ENCODE data around the gene TNRC6A. TPM values are rescaled to one million over a fixed set of nuclear protein-coding genes. Genes with fewer than 3 reads are reported as not detected.

TNRC6A gene
- total RNA-seq, 2 donors from 2014 or later: 23.5 to 24.4 TPM

- H3K27ac ChIP-seq: no peak overlapping the region
- H3K36me3 ChIP-seq: peaks cover 20% of the 10 kb centered on the region
- peaks cover 0 to 50% of the 10 kb centered on the region in 2 donors for H3K4me1 ChIP-seq
- H3K4me3 ChIP-seq: no peak overlapping the region
- no peaks in the 10 kb centered on the region for H3K27me3 ChIP-seq
- TF ChIP-seq, protein P1, sequence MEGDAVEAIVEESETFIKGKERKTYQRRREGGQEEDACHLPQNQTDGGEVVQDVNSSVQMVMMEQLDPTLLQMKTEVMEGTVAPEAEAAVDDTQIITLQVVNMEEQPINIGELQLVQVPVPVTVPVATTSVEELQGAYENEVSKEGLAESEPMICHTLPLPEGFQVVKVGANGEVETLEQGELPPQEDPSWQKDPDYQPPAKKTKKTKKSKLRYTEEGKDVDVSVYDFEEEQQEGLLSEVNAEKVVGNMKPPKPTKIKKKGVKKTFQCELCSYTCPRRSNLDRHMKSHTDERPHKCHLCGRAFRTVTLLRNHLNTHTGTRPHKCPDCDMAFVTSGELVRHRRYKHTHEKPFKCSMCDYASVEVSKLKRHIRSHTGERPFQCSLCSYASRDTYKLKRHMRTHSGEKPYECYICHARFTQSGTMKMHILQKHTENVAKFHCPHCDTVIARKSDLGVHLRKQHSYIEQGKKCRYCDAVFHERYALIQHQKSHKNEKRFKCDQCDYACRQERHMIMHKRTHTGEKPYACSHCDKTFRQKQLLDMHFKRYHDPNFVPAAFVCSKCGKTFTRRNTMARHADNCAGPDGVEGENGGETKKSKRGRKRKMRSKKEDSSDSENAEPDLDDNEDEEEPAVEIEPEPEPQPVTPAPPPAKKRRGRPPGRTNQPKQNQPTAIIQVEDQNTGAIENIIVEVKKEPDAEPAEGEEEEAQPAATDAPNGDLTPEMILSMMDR (IDR thresholded peaks at IDR 0.05): no peak
- H3K9me3 ChIP-seq: no peaks in the 10 kb centered on the region
- no peak for DNase-seq (ENCODE audit: low spot score)
Observed at GRCh38 chr16:24773771-24774427, 44.4 kb downstream of the TNRC6A start.

GRCh38 chr16:24774510-24774909, 45.1 kb downstream of the TNRC6A start:
- H3K4me3 ChIP-seq: no peak overlapping the region
- no peaks in the 10 kb centered on the region for H3K27me3 ChIP-seq
- H3K9me3 ChIP-seq: no peaks in the 10 kb centered on the region
- DNase-seq (ENCODE audit: low spot score): no peak
- peaks cover 0 to 46% of the 10 kb centered on the region in 2 donors for H3K4me1 ChIP-seq
- no peak overlapping the region for H3K27ac ChIP-seq
- H3K36me3 ChIP-seq: peaks cover 27% of the 10 kb centered on the region
- TF ChIP-seq, protein P1 (IDR thresholded peaks at IDR 0.05): no peak

DNA sequence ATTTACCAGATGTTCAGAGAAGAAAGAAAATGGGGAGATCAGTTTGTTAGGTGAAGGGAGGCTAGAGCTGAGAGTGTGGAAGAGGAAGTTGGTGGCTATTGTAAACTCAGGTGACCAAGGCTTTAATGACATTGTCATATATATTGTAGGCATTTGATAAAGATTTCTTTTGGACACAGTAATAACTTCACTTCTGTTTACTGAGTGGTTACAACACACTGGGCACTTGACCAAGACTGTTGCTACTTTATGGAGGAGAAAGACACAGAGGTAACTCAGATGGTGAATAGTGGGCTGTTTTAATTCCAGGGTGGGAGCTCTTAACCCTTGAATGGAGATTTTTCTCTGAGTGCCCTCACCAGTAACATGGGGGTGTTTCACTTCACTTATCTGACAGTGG, 46.0 kb downstream of the TNRC6A start:
- Histone ChIP-seq H3K27ac (peak overlapping the region; percentile 71 to 82), H3K4me3 (no peak overlapping the region), H3K36me3 (peaks cover 36% of the 10 kb centered on the region), H3K4me1 (peaks cover 0 to 41% of the 10 kb centered on the region in 2 donors), H3K27me3 (no peaks in the 10 kb centered on the region), H3K9me3 (no peaks in the 10 kb centered on the region)
- TF ChIP-seq, protein P1 (IDR thresholded peaks at IDR 0.05): no peak
- DNase-seq (ENCODE audit: low spot score): no peak

DNA sequence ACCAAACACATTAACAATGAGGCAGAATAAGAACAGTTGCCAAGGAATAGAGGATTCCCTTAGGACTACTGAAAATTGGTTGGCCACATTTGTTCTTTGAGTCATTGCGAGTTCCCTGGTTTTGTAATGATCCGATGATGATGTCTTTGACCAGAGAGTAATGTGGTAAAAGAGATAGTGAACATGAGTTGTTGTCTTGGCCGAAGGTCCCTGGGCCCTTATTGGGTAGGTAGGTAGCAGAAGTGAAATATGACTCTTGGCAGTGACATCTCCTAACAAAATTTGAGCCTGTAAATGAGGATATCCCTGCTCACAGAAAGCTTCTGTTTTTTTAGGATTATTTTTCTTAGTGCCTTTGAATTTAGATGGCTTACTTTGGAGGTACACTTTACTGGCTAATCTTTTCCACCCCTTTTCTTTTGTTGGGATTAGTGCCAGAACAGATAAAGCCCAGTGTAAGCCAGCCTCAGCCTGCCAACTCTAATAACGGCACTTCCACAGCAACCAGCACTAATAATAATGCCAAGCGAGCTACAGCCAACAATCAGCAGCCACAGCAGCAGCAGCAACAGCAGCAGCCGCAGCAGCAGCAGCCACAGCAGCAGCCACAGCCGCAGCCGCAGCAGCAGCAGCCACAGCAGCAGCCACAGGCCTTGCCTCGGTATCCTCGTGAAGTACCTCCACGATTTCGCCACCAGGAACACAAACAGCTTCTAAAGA, 47.2 kb downstream of the TNRC6A start:
- Histone ChIP-seq H3K4me3 (no peak overlapping the region), H3K9me3 (no peaks in the 10 kb centered on the region), H3K36me3 (peaks cover 46% of the 10 kb centered on the region), H3K27me3 (no peaks in the 10 kb centered on the region), H3K4me1 (peaks cover 0 to 41% of the 10 kb centered on the region in 2 donors), H3K27ac (peak overlapping the region; percentile 71 to 82)
- TF ChIP-seq, protein P1 (IDR thresholded peaks at IDR 0.05): no peak
- no peak for DNase-seq (ENCODE audit: low spot score)

DNA sequence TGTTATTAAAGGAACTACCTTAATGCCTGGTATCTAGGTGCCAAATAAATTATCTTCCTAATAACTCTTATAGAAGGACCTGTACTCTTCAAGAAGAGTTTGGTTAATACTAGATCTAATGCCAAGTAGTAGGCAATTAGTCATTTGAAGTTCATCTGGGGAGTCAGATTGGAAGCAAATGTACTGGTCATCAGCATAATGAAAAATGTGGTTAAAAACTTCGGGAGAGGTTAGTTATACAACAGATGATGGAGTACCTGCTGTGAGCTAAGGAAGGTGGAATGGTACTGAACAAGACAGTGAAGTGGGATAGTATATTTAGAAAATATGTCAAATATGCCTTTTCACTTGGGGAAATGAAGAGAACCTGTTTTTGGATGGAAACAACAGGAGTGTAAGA, 49.2 kb downstream of the TNRC6A start:
- no peaks in the 10 kb centered on the region for H3K9me3 ChIP-seq
- TF ChIP-seq, protein P1 (IDR thresholded peaks at IDR 0.05): no peak
- DNase-seq (ENCODE audit: low spot score): no peak
- H3K4me1 ChIP-seq: peaks cover 0 to 41% of the 10 kb centered on the region in 2 donors
- H3K4me3 ChIP-seq: no peak overlapping the region
- no peaks in the 10 kb centered on the region for H3K27me3 ChIP-seq
- H3K27ac ChIP-seq: no peak overlapping the region
- peaks cover 66% of the 10 kb centered on the region for H3K36me3 ChIP-seq

Measured in right atrium auricular region (tissue), 2 donors.